Parathyroid adenoma (tissue), 2 donors: ENCODE measurements around the gene ACBD7.

Experiments used
- H2AFZ ChIP-seq: fragments of 300-600 bp; sonication (generic); one replicate; pipeline ENCODE4 v1.7.0; 2017; ENCODE audit warnings: antibody characterized with exemption, mild to moderate bottlenecking
- H3K27ac ChIP-seq: fragments of 300-600 bp; sonication (generic); one replicate; pipeline ENCODE4 v1.7.0; 2017
- H3K27me3 ChIP-seq: fragments of 300-600 bp; sonication (generic); one replicate; pipeline ENCODE4 v1.7.0; 2017; ENCODE audit warnings: low read length; ENCODE audit not compliant: control insufficient read depth, insufficient read depth
- H3K36me3 ChIP-seq: fragments of 300-600 bp; sonication (generic); one replicate; pipeline ENCODE4 v1.7.0; 2017; ENCODE audit warnings: low read length; ENCODE audit not compliant: control insufficient read depth, insufficient read depth
- H3K4me1 ChIP-seq: fragments of 300-600 bp; sonication (generic); one replicate; pipeline ENCODE4 v1.7.0; 2017; ENCODE audit warnings: control low read depth
- H3K4me2 ChIP-seq: fragments of 300-600 bp; sonication (generic); one replicate; pipeline ENCODE4 v1.7.0; 2017; ENCODE audit warnings: low read length
- H3K4me3 ChIP-seq: fragments of 300-600 bp; sonication (generic); one replicate; pipeline ENCODE4 v1.7.0; 2017; ENCODE audit warnings: low read depth, low read length
- H3K79me2 ChIP-seq: fragments of 300-600 bp; sonication (generic); one replicate; pipeline ENCODE4 v1.7.0; 2017; ENCODE audit warnings: control low read depth
- H3K9ac ChIP-seq: fragments of 300-600 bp; sonication (generic); one replicate; pipeline ENCODE4 v1.7.0; 2017; ENCODE audit warnings: mild to moderate bottlenecking
- H3K9me3 ChIP-seq: fragments of 300-600 bp; sonication (generic); one replicate; pipeline ENCODE4 v1.7.0; 2017; ENCODE audit warnings: low read length; ENCODE audit not compliant: control insufficient read depth
- CTCF ChIP-seq: fragments of 300-600 bp; sonication (generic); IDR thresholded peaks from one replicate; pipeline ENCODE4 v1.7.0; 2017; ENCODE audit warnings: antibody characterized with exemption, mild to moderate bottlenecking
- donor health status: primary hyperparathyroidism.

The ACBD7 gene

GRCh38 chr10:15027741-15028140, 60.8 kb downstream of the ACBD7 start:
- no peak for TF ChIP-seq CTCF
- Histone ChIP-seq H3K9ac (no peak overlapping the region), H3K9me3 (no peaks in the 10 kb centered on the region), H3K27ac (no peak overlapping the region), H3K36me3 (no peaks in the 10 kb centered on the region), H3K27me3 (no peaks in the 10 kb centered on the region), H3K4me3 (no peak overlapping the region), H3K4me2 (no peak overlapping the region), H2AFZ (no peak overlapping the region), H3K4me1 (no peaks in the 10 kb centered on the region), H3K79me2 (no peaks in the 10 kb centered on the region)
